Muscle of leg (tissue), 11 donors: ENCODE measurements around the gene BCAS4. TPM values are rescaled to one million over a fixed set of nuclear protein-coding genes. Genes with fewer than 3 reads are reported as not detected.

Source experiments
- DNase-seq: peaks from one replicate; pipeline ENCODE4 v3.0.0; 2013
- H3K27ac ChIP-seq: one replicate; pipeline ENCODE4 v1.5.1; 2013; ENCODE audit warnings: mild to moderate bottlenecking, low read length, control low read depth
- H3K27me3 ChIP-seq: one replicate; pipeline ENCODE4 v1.6.1; 2013; ENCODE audit warnings: low read length; ENCODE audit not compliant: control insufficient read depth, insufficient read depth
- H3K36me3 ChIP-seq: one replicate; pipeline ENCODE4 v1.6.1; 2013; ENCODE audit warnings: low read length; ENCODE audit not compliant: control insufficient read depth, insufficient read depth
- H3K4me1 ChIP-seq: one replicate; pipeline ENCODE4 v1.6.1; 2013; ENCODE audit warnings: low read length; ENCODE audit not compliant: control insufficient read depth, insufficient read depth
- H3K4me3 ChIP-seq: one replicate; pipeline ENCODE4 v1.5.1; 2013; ENCODE audit warnings: low read length, control low read depth
- H3K9me3 ChIP-seq: replicated peaks from 2 replicates; pipeline ENCODE4 v1.6.1; 2013; ENCODE audit warnings: low read depth, low read length; ENCODE audit not compliant: control insufficient read depth
- WGBS: methylation state at CpG from one replicate; pipeline ENCODE4 v1.1.5; 2013; ENCODE audit warnings: missing lambda C conversion rate; ENCODE audit not compliant: insufficient coverage; 5-methylcytosine and 5-hydroxymethylcytosine counted together
- polyA plus RNA-seq, 8 donors: library from polyadenylated mRNA; unstranded; fragments of 120-200 nt; gene quantifications; one replicate each; pipeline versions ENCODE4 v1.2.1 to v1.2.3, GENCODE V29; 2013; ENCODE audit warnings: inconsistent platforms in 1 of 8, low replicate concordance in 1 of 8; ENCODE audit not compliant: insufficient read length in 8 of 8, insufficient read depth in 1 of 8
- total RNA-seq: library from RNA; stranded (reverse); fragments of 120-200 nt; gene quantifications from one replicate; pipeline ENCODE4 v1.2.4, GENCODE V29; 2013

BCAS4 gene
- total and polyA plus RNA-seq, 9 donors = 3.4 to 5.8 (median 4.0) TPM

- Histone ChIP-seq H3K4me3 (no peak overlapping the region), H3K27ac (no peak overlapping the region), H3K4me1 (no peaks in the 10 kb centered on the region), H3K9me3 (no peaks in the 10 kb centered on the region), H3K36me3 (no peaks in the 10 kb centered on the region), H3K27me3 (no peaks in the 10 kb centered on the region)
- no peak for DNase-seq
- WGBS = 89% methylated on average over 3 of the region's 5 CpGs
Measured at GRCh38 chr20:50806126-50806768, 11.4 kb downstream of the BCAS4 start.

GRCh38 chr20:50810063-50810462 lies 15.2 kb downstream of the BCAS4 start:
- H3K27ac ChIP-seq = no peak overlapping the region
- DNase-seq = no peak
- no CpG with 5 or more reads among the region's 4 CpGs for WGBS
- no peaks in the 10 kb centered on the region for H3K36me3 ChIP-seq
- no peaks in the 10 kb centered on the region for H3K27me3 ChIP-seq
- no peak overlapping the region for H3K4me3 ChIP-seq
- no peaks in the 10 kb centered on the region for H3K4me1 ChIP-seq
- no peaks in the 10 kb centered on the region for H3K9me3 ChIP-seq

GRCh38 chr20:50810842-50811241 lies 16.0 kb downstream of the BCAS4 start:
- no peak for DNase-seq
- no peaks in the 10 kb centered on the region for H3K36me3 ChIP-seq
- WGBS = 97% methylated on average over 4 of the region's 4 CpGs
- no peaks in the 10 kb centered on the region for H3K4me1 ChIP-seq
- no peak overlapping the region for H3K27ac ChIP-seq
- no peaks in the 10 kb centered on the region for H3K27me3 ChIP-seq
- no peaks in the 10 kb centered on the region for H3K9me3 ChIP-seq
- H3K4me3 ChIP-seq = no peak overlapping the region

- Histone ChIP-seq H3K4me1 (peaks cover 2% of the 10 kb centered on the region), H3K27me3 (no peaks in the 10 kb centered on the region), H3K27ac (no peak overlapping the region), H3K36me3 (no peaks in the 10 kb centered on the region), H3K9me3 (no peaks in the 10 kb centered on the region), H3K4me3 (no peak overlapping the region)
- WGBS = 92% methylated on average over 7 of the region's 10 CpGs
- DNase-seq = no peak
Measured at GRCh38 chr20:50813101-50813643, 18.3 kb downstream of the BCAS4 start.

GRCh38 chr20:50813801-50814200 lies 18.9 kb downstream of the BCAS4 start:
- Histone ChIP-seq H3K27me3 (no peaks in the 10 kb centered on the region), H3K27ac (no peak overlapping the region), H3K4me1 (peaks cover 8% of the 10 kb centered on the region), H3K9me3 (no peaks in the 10 kb centered on the region), H3K36me3 (no peaks in the 10 kb centered on the region), H3K4me3 (no peak overlapping the region)
- WGBS = 69% methylated on average over 4 of the region's 9 CpGs
- no peak for DNase-seq

- no peaks in the 10 kb centered on the region for H3K9me3 ChIP-seq
- no peak overlapping the region for H3K4me3 ChIP-seq
- no peak for DNase-seq
- 88% methylated on average over 1 of the region's 9 CpGs for WGBS
- H3K27ac ChIP-seq = no peak overlapping the region
- H3K36me3 ChIP-seq = no peaks in the 10 kb centered on the region
- H3K27me3 ChIP-seq = no peaks in the 10 kb centered on the region
- peaks cover 8% of the 10 kb centered on the region for H3K4me1 ChIP-seq
Measured at GRCh38 chr20:50814438-50815161, 19.7 kb downstream of the BCAS4 start.

- Histone ChIP-seq H3K27ac (no peak overlapping the region), H3K9me3 (no peaks in the 10 kb centered on the region), H3K4me3 (no peak overlapping the region), H3K4me1 (peaks cover 8% of the 10 kb centered on the region), H3K36me3 (no peaks in the 10 kb centered on the region), H3K27me3 (no peaks in the 10 kb centered on the region)
- DNase-seq = no peak
- 89% methylated on average over 7 of the region's 15 CpGs for WGBS
Measured at GRCh38 chr20:50815162-50815989, 20.5 kb downstream of the BCAS4 start.

GRCh38 chr20:50817776-50818172 lies 22.9 kb downstream of the BCAS4 start:
- H3K9me3 ChIP-seq = no peaks in the 10 kb centered on the region
- H3K27me3 ChIP-seq = no peaks in the 10 kb centered on the region
- DNase-seq = no peak
- no peak overlapping the region for H3K4me3 ChIP-seq
- H3K4me1 ChIP-seq = peaks cover 8% of the 10 kb centered on the region
- no peak overlapping the region for H3K27ac ChIP-seq
- no peaks in the 10 kb centered on the region for H3K36me3 ChIP-seq
- WGBS = 98% methylated on average over 5 of the region's 10 CpGs

- H3K4me1 ChIP-seq = peaks cover 11% of the 10 kb centered on the region
- 95% methylated on average over 4 of the region's 8 CpGs for WGBS
- H3K4me3 ChIP-seq = no peak overlapping the region
- H3K27me3 ChIP-seq = no peaks in the 10 kb centered on the region
- H3K9me3 ChIP-seq = no peaks in the 10 kb centered on the region
- H3K36me3 ChIP-seq = no peaks in the 10 kb centered on the region
- no peak for DNase-seq
- no peak overlapping the region for H3K27ac ChIP-seq
Measured at GRCh38 chr20:50819349-50819748, 24.5 kb downstream of the BCAS4 start.
